Measurements from ENCODE around the gene FCGR1A.
"Not testable (repeated sequence)": the region's sequence is repeated elsewhere in the genome, so short reads cannot be mapped to it uniquely, and the experiment has no call there.

GRCh38 chr1:149810697-149811405 lies 28.4 kb downstream of the FCGR1A start:
- not testable (repeated sequence) for TF ChIP-seq POLR2AphosphoS5 (IDR thresholded peaks at IDR 0.05; ENCODE audit: borderline replicate concordance, low read depth, low read length); EZH2 (IDR thresholded peaks at IDR 0.05)
